IPS DF 6.9 (cell line): ENCODE results near the gene CUX1.

ENCODE experiments used
- DNase-seq: peaks from one replicate; pipeline ENCODE4 v3.0.0-alpha.2; 2013; ENCODE audit warnings: low read depth, low spot score
- H3K27ac ChIP-seq: one replicate; pipeline ENCODE4 v1.5.1; 2013; ENCODE audit warnings: low read length, control low read depth
- H3K27me3 ChIP-seq: 2 replicates; pipeline ENCODE4 v1.6.1; 2013; ENCODE audit warnings: mild to moderate bottlenecking, low read length; ENCODE audit not compliant: control insufficient read depth, insufficient read depth
- H3K36me3 ChIP-seq: 2 replicates; pipeline ENCODE4 v1.6.1; 2013; ENCODE audit warnings: low read length; ENCODE audit not compliant: control insufficient read depth, insufficient read depth
- H3K4me1 ChIP-seq: 2 replicates; pipeline ENCODE4 v1.6.1; 2013; ENCODE audit warnings: low read length; ENCODE audit not compliant: control insufficient read depth, insufficient read depth
- H3K4me3 ChIP-seq: 2 replicates; pipeline ENCODE4 v1.5.1; 2013; ENCODE audit warnings: mild to moderate bottlenecking, low read length
- H3K9me3 ChIP-seq: 2 replicates; pipeline ENCODE4 v1.6.1; 2013; ENCODE audit warnings: low read length, inconsistent platforms; ENCODE audit not compliant: control insufficient read depth, insufficient read depth
- WGBS: extraction: QIAGEN DNeasy Blood & Tissue Kit; methylation state at CpG from one replicate; pipeline ENCODE4 v1.1.7; 2013; ENCODE audit warnings: mixed read lengths, missing lambda C conversion rate; ENCODE audit not compliant: insufficient read length, insufficient coverage; 5-methylcytosine and 5-hydroxymethylcytosine counted together

Gene CUX1

DNA sequence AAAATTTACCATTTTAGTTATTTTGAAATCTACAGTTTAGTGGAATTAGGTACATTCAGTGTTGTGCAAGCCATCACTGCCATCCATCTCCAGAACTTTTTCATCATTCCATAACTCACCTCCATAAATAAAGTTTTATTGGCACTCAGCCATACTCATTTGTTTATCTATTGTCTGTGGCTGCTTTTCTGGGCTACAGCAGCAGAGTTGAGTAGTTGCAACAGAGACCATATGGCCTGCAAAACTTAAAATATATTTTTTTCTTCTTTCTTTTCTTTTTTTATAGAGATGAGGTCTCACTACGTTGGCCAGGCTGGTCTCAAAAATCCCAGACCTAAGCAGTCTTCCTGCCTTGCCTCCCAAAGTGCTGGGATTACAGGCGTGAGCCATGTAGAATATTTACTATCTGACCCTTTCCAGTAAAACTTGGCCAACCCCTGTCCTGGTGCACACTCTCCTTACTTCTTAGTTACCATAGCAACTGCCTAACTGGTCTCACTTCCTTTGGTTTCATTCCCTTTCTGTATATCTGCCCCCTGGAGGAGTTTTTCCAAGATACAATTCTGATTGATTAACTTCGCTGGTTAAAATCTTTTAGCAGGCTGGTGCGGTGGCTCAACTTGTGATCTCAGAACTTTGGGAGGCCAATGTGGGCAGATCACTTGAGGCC is 133.2 kb downstream of the CUX1 start:
- H3K4me3 ChIP-seq, result no peak overlapping the region
- no peaks in the 10 kb centered on the region for H3K9me3 ChIP-seq
- no peak for DNase-seq
- peaks cover 4% of the 10 kb centered on the region; the same call in 1 of the 2 replicates for H3K4me1 ChIP-seq
- H3K36me3 ChIP-seq, result no peaks in the 10 kb centered on the region
- H3K27ac ChIP-seq, result no peak overlapping the region
- H3K27me3 ChIP-seq, result no peaks in the 10 kb centered on the region
- no CpG with 5 or more reads among the region's 4 CpGs for WGBS

DNA sequence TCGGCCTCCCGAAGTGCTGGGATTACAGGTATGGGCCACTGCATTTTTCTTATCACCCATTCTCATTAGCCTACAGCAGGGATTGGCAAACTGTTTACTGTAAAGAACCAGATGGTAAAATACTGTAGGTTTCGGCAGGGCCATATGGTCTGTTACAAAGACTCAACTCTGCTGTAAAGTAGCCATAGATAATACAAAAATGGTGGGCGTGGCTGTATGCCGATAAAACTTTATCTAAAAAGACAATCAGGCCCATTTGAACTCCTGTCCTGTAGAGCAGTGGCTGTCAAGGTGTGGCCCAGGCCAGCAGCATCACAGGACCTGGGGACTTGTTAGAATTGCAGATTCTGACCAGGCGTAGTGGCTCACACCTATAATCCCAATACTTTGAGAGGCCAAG is 134.3 kb downstream of the CUX1 start:
- Histone ChIP-seq H3K9me3 (no peaks in the 10 kb centered on the region), H3K4me3 (no peak overlapping the region), H3K27ac (no peak overlapping the region)

GRCh38 chr7:101952355-101953247 is 135.2 kb downstream of the CUX1 start:
- no peak for DNase-seq
- H3K9me3 ChIP-seq, result no peaks in the 10 kb centered on the region
- H3K27me3 ChIP-seq, result no peaks in the 10 kb centered on the region
- peaks cover 4% of the 10 kb centered on the region; the same call in 1 of the 2 replicates for H3K4me1 ChIP-seq
- WGBS, result no CpG with 5 or more reads among the region's 29 CpGs
- H3K36me3 ChIP-seq, result no peaks in the 10 kb centered on the region
- no peak overlapping the region for H3K27ac ChIP-seq
- no peak overlapping the region for H3K4me3 ChIP-seq

More for the DNA sequence above, 134.3 kb downstream of the CUX1 start:
- Histone ChIP-seq H3K27me3 (no peaks in the 10 kb centered on the region), H3K4me1 (peaks cover 4% of the 10 kb centered on the region; the same call in 1 of the 2 replicates), H3K36me3 (no peaks in the 10 kb centered on the region)
- no peak for DNase-seq
- no CpG with 5 or more reads among the region's 6 CpGs for WGBS

- no peak overlapping the region for H3K4me3 ChIP-seq
- H3K36me3 ChIP-seq, result no peaks in the 10 kb centered on the region
- DNase-seq, result no peak
- no peaks in the 10 kb centered on the region for H3K9me3 ChIP-seq
- peaks cover 4% of the 10 kb centered on the region; the same call in 1 of the 2 replicates for H3K4me1 ChIP-seq
- no peaks in the 10 kb centered on the region for H3K27me3 ChIP-seq
- no peak overlapping the region for H3K27ac ChIP-seq
- no CpG with 5 or more reads among the region's 14 CpGs for WGBS
Observed at GRCh38 chr7:101953248-101953819, 135.9 kb downstream of the CUX1 start.

DNA sequence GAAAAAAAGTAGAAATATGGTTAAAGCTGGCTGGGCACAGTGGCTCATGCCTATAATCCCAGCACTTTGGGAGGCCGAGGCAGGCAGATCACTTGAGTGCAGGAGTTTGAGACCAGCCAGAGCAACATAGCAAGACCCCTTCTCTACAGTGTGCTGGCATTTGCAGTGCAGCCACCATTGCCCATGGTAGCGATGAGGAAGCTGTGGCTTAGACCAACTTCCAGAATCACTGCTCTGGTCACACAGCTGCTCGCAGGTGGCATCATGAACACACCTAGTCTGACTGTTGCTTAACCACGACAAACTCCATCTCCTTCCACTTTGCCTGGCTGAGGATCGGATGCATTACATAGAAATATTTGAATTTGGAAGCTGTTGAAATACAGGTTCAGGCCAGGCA is 137.1 kb downstream of the CUX1 start:
- Histone ChIP-seq H3K4me1 (peaks cover 4% of the 10 kb centered on the region; the same call in 1 of the 2 replicates), H3K27me3 (no peaks in the 10 kb centered on the region), H3K4me3 (no peak overlapping the region), H3K27ac (no peak overlapping the region), H3K36me3 (no peaks in the 10 kb centered on the region), H3K9me3 (no peaks in the 10 kb centered on the region)
- no CpG with 5 or more reads among the region's 5 CpGs for WGBS
- no peak for DNase-seq

DNA sequence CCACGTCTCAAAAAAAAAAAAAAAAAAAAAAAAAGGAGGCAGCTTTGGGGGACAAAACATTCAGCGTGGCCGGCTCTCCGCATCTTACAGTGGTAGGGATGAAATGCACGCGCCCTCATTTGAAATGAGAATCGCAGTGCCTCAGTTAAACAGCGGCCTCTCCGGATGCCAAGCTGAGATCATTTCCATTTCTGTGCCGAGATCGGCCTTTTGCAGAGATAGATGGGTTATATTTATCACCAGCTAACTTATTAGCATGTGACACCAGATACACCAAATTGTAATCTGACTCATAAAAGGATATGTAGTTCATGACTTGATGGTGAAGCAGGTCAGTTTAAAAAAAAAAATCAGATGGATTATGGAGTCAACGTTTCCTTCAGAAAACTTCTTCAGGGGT is 138.7 kb downstream of the CUX1 start:
- Histone ChIP-seq H3K4me1 (peaks cover 4% of the 10 kb centered on the region; the same call in 1 of the 2 replicates), H3K27me3 (no peaks in the 10 kb centered on the region), H3K36me3 (no peaks in the 10 kb centered on the region), H3K9me3 (no peaks in the 10 kb centered on the region), H3K4me3 (no peak overlapping the region), H3K27ac (no peak overlapping the region)
- no CpG with 5 or more reads among the region's 12 CpGs for WGBS
- DNase-seq, result no peak

GRCh38 chr7:101957744-101958525 is 140.5 kb downstream of the CUX1 start:
- DNase-seq, result no peak
- H3K36me3 ChIP-seq, result no peaks in the 10 kb centered on the region
- no CpG with 5 or more reads among the region's 12 CpGs for WGBS
- H3K27me3 ChIP-seq, result no peaks in the 10 kb centered on the region
- peaks cover 4% of the 10 kb centered on the region; the same call in 1 of the 2 replicates for H3K4me1 ChIP-seq
- H3K27ac ChIP-seq, result no peak overlapping the region
- no peaks in the 10 kb centered on the region for H3K9me3 ChIP-seq
- H3K4me3 ChIP-seq, result no peak overlapping the region

DNA sequence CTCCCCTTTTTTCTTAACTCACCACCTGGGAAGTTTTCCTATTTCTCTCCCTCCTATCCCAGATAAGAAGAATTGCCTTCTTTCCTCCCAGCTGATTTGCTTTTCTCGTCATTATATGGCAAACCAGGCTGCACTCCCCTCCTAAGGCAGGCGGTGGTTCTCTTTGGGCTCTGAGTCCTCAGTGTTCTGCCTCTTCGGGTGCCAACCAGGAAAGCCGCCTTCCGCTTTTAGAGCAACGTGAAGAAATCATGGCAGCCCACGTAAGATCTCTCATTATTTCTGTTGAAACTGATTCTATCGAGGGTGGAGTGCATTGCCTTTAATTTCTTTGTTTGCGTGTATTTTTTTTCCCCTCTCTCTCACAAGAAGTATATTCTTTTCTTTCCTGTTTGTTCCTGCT is 141.9 kb downstream of the CUX1 start:
- H3K4me3 ChIP-seq, result no peak overlapping the region
- H3K9me3 ChIP-seq, result no peaks in the 10 kb centered on the region
- no peaks in the 10 kb centered on the region for H3K27me3 ChIP-seq
- no peaks in the 10 kb centered on the region for H3K36me3 ChIP-seq
- WGBS, result no CpG with 5 or more reads among the region's 9 CpGs
- peaks cover 4% of the 10 kb centered on the region; the same call in 1 of the 2 replicates for H3K4me1 ChIP-seq
- H3K27ac ChIP-seq, result no peak overlapping the region
- no peak for DNase-seq

GRCh38 chr7:101959829-101960228 is 142.4 kb downstream of the CUX1 start:
- no peak for DNase-seq
- Histone ChIP-seq H3K4me3 (no peak overlapping the region), H3K9me3 (no peaks in the 10 kb centered on the region), H3K27ac (no peak overlapping the region), H3K36me3 (no peaks in the 10 kb centered on the region), H3K27me3 (no peaks in the 10 kb centered on the region), H3K4me1 (peaks cover 4% of the 10 kb centered on the region; the same call in 1 of the 2 replicates)
- no CpG with 5 or more reads among the region's 17 CpGs for WGBS

GRCh38 chr7:101960323-101960722 is 142.9 kb downstream of the CUX1 start:
- Histone ChIP-seq H3K36me3 (no peaks in the 10 kb centered on the region), H3K27me3 (no peaks in the 10 kb centered on the region), H3K4me3 (no peak overlapping the region), H3K9me3 (no peaks in the 10 kb centered on the region), H3K4me1 (peaks cover 4% of the 10 kb centered on the region), H3K27ac (no peak overlapping the region)
- DNase-seq, result no peak
- no CpG with 5 or more reads among the region's 4 CpGs for WGBS
